ENCODE results near the gene EDA2R.
A peak's percentile ranks its signal among the peaks of the same experiment; 100 is the strongest.

Gene EDA2R, protein sequence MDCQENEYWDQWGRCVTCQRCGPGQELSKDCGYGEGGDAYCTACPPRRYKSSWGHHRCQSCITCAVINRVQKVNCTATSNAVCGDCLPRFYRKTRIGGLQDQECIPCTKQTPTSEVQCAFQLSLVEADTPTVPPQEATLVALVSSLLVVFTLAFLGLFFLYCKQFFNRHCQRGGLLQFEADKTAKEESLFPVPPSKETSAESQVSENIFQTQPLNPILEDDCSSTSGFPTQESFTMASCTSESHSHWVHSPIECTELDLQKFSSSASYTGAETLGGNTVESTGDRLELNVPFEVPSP

DNA sequence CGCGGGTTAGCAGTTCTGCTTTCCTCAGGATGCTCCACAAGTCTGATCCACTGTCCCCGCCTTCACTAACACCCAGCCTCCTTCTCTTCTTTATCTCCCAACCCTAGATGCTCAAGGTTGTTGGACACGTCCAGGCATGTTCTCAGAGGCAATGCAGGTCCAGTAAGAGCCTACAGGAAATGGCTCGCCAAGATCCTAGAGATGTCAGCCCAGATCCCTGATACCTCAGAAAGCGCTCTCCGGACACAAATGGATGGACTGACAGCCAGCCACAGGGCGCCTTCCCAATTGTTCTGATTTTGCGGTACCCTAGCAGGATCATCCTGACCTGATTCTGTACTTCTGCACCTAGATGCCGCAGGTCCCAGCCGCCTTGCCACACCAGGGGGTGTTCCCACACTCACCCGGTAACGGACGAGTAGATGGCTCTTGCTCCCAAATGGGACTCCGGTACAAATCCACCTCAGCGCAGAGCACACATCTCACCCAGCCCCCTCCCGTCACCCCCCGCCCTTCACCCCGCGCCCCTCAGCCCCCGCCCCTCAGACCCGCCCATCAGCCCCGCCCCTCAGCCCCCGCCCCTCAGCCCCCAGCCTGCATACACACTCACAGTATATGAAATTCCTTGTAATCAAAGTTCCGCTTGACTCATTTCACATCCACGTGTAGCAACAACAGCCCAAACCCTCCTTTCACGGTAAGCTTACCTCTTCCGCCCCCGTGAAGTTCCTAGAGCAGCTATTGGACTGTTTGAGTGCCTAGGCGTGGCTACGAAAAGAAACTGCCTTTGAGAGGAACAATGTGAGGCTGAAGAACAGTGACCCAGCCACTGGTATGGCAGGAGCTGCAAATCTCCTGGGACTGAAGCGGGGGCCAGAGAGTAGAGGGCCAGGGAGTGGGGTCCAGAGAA lies at the start of gene EDA2R:
Gene EDA2R, minus strand, starts transcription at position 488 of the 910 bp plus-strand sequence. CDS start 23,058 bp downstream, outside the sequence.
- H3K27ac Mint-ChIP-seq (ENCODE audit: low read depth), result no peak within 1 kb of the TSS
- ATAC-seq (replicated peaks; ENCODE audit: extremely low read depth, poor library complexity, severe bottlenecking), result no peak
- H3K9me3 Mint-ChIP-seq, result no peaks in the 10 kb centered on the region
- H3K4me3 Mint-ChIP-seq, result peak within 1 kb of the TSS; percentile 53
- no peaks in the 10 kb centered on the region for H3K4me1 Mint-ChIP-seq
- no peaks in the 10 kb centered on the region for H3K36me3 Mint-ChIP-seq (ENCODE audit: insufficient read depth)
- no peak for DNase-seq (ENCODE audit: low spot score in 2 of 2)
- H3K27me3 Mint-ChIP-seq, result no peaks in the 10 kb centered on the region

GRCh38 chrX:66684196-66684595 lies 45.3 kb upstream of the EDA2R start:
- no peak for ATAC-seq (replicated peaks; ENCODE audit: extremely low read depth, poor library complexity, severe bottlenecking)
- Mint-ChIP-seq H3K27me3 (no peaks in the 10 kb centered on the region), H3K4me3 (no peak overlapping the region), H3K9me3 (no peaks in the 10 kb centered on the region), H3K36me3 (ENCODE audit: insufficient read depth) (no peaks in the 10 kb centered on the region), H3K27ac (ENCODE audit: low read depth) (no peak overlapping the region), H3K4me1 (no peaks in the 10 kb centered on the region)
- no peak for DNase-seq (ENCODE audit: low spot score in 2 of 2)

- ATAC-seq (replicated peaks; ENCODE audit: extremely low read depth, poor library complexity, severe bottlenecking) (no peak), DNase-seq (ENCODE audit: low spot score in 2 of 2) (no peak)
- Mint-ChIP-seq H3K4me1 (no peaks in the 10 kb centered on the region), H3K27me3 (peaks cover 7% of the 10 kb centered on the region), H3K36me3 (ENCODE audit: insufficient read depth) (no peaks in the 10 kb centered on the region), H3K9me3 (no peaks in the 10 kb centered on the region), H3K27ac (ENCODE audit: low read depth) (no peak overlapping the region), H3K4me3 (no peak overlapping the region)
Observed at GRCh38 chrX:66680451-66680850, 41.6 kb upstream of the EDA2R start.

GRCh38 chrX:66677430-66677829 lies 38.6 kb upstream of the EDA2R start:
- DNase-seq (ENCODE audit: low spot score in 2 of 2), result no peak
- H3K36me3 Mint-ChIP-seq (ENCODE audit: insufficient read depth), result no peaks in the 10 kb centered on the region
- peaks cover 7% of the 10 kb centered on the region for H3K27me3 Mint-ChIP-seq
- ATAC-seq (replicated peaks; ENCODE audit: extremely low read depth, poor library complexity, severe bottlenecking), result no peak
- H3K4me3 Mint-ChIP-seq, result no peak overlapping the region
- H3K4me1 Mint-ChIP-seq, result no peaks in the 10 kb centered on the region
- no peak overlapping the region for H3K27ac Mint-ChIP-seq (ENCODE audit: low read depth)
- H3K9me3 Mint-ChIP-seq, result no peaks in the 10 kb centered on the region

- Mint-ChIP-seq H3K4me1 (no peaks in the 10 kb centered on the region), H3K27ac (ENCODE audit: low read depth) (no peak overlapping the region), H3K36me3 (ENCODE audit: insufficient read depth) (no peaks in the 10 kb centered on the region), H3K27me3 (peaks cover 7% of the 10 kb centered on the region), H3K4me3 (no peak overlapping the region), H3K9me3 (no peaks in the 10 kb centered on the region)
- DNase-seq (ENCODE audit: low spot score in 2 of 2) (no peak), ATAC-seq (replicated peaks; ENCODE audit: extremely low read depth, poor library complexity, severe bottlenecking) (no peak)
Observed at GRCh38 chrX:66676990-66677389, 38.1 kb upstream of the EDA2R start.

DNA sequence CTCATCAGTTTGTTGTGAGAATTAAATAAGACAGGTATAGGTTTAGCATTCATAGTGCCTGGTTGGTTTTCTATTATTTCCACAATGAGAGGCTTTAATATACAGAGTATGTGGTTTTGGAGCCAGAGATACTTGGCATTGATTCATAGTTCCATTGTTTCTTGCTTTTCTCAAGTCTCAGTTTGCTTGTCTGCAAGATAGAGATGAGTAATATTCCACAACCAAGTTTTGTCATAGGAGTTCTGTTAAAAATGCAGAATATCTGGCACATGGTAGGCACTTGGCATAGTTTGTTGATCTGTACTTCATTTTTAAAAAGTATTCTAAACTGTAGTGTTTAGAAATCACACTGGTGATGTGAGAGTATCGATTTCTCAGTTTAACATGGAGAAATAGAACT lies 37.5 kb upstream of the EDA2R start:
- no peaks in the 10 kb centered on the region for H3K36me3 Mint-ChIP-seq (ENCODE audit: insufficient read depth)
- H3K27ac Mint-ChIP-seq (ENCODE audit: low read depth), result no peak overlapping the region
- H3K4me1 Mint-ChIP-seq, result no peaks in the 10 kb centered on the region
- H3K9me3 Mint-ChIP-seq, result no peaks in the 10 kb centered on the region
- DNase-seq (ENCODE audit: low spot score in 2 of 2), result no peak
- H3K27me3 Mint-ChIP-seq, result peaks cover 7% of the 10 kb centered on the region
- ATAC-seq (replicated peaks; ENCODE audit: extremely low read depth, poor library complexity, severe bottlenecking), result no peak
- H3K4me3 Mint-ChIP-seq, result no peak overlapping the region

DNA sequence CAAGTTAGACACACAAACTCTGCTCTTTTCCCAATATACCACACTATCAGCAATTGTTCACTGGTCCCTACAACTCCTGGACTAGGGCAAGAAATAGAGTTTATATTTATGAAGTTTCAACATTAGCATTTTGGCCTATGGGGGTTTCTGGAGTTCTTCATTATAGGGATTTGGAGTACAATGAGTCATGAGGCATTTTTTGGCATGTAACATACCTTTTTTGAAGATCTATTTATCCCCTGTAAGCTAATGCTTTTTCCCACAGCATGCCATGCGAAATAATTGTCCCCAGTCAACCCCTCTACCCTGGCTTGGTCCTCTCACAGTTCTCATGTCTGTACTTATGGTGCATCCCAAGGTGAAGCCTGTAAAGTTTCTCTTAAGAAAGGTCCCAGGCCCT lies 36.7 kb upstream of the EDA2R start:
- Mint-ChIP-seq H3K36me3 (ENCODE audit: insufficient read depth) (no peaks in the 10 kb centered on the region), H3K27me3 (peaks cover 7% of the 10 kb centered on the region), H3K27ac (ENCODE audit: low read depth) (no peak overlapping the region), H3K9me3 (no peaks in the 10 kb centered on the region), H3K4me3 (no peak overlapping the region), H3K4me1 (no peaks in the 10 kb centered on the region)
- DNase-seq (ENCODE audit: low spot score in 2 of 2) (no peak), ATAC-seq (replicated peaks; ENCODE audit: extremely low read depth, poor library complexity, severe bottlenecking) (no peak)

DNA sequence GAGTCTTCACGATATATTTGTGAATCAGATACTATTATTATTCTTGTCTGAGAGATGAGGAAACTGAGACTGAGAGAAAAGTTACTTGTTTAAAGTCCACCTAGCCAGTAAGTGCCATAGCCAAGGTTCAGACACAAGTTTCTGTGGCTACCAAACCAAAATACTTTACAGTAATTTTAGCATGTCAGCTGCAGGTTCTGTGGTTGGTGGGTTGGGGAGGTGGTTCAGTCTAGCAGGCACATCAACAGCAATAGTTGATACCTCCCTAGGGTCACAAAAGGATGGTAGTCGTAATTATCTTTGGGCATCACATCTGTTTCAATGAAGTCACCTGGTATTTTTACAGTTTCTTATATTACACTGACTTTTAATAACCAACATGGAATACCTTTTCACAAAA lies 35.6 kb upstream of the EDA2R start:
- Mint-ChIP-seq H3K27me3 (peaks cover 7% of the 10 kb centered on the region), H3K4me1 (no peaks in the 10 kb centered on the region), H3K4me3 (no peak overlapping the region), H3K36me3 (ENCODE audit: insufficient read depth) (no peaks in the 10 kb centered on the region), H3K9me3 (no peaks in the 10 kb centered on the region), H3K27ac (ENCODE audit: low read depth) (no peak overlapping the region)
- DNase-seq (ENCODE audit: low spot score in 2 of 2), result no peak
- ATAC-seq (replicated peaks; ENCODE audit: extremely low read depth, poor library complexity, severe bottlenecking), result no peak

GRCh38 chrX:66672106-66672505 lies 33.2 kb upstream of the EDA2R start:
- Mint-ChIP-seq H3K36me3 (ENCODE audit: insufficient read depth) (no peaks in the 10 kb centered on the region), H3K27me3 (no peaks in the 10 kb centered on the region), H3K27ac (ENCODE audit: low read depth) (no peak overlapping the region), H3K4me3 (no peak overlapping the region), H3K9me3 (no peaks in the 10 kb centered on the region), H3K4me1 (no peaks in the 10 kb centered on the region)
- DNase-seq (ENCODE audit: low spot score in 2 of 2) (no peak), ATAC-seq (replicated peaks; ENCODE audit: extremely low read depth, poor library complexity, severe bottlenecking) (no peak)

DNA sequence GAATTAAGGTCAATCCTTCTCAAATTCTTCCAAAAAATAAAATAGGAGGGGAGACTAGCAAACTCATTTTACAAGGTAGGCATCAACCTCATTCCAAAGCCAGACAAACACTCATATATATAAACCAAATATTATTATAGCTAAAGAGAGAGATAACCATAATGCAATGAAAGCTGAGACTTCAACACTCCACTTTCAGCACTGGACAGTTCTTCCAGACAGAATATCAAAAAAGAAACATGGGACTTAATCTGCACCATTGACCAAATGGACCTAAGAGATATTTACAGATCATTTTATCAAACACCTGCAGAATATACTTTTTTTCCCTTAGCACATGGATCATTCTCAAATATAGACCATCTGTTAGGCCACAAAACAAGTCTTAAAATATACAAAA lies 15.5 kb upstream of the EDA2R start:
- Mint-ChIP-seq H3K27ac (ENCODE audit: low read depth) (no peak overlapping the region), H3K9me3 (no peaks in the 10 kb centered on the region), H3K4me1 (no peaks in the 10 kb centered on the region), H3K4me3 (no peak overlapping the region), H3K27me3 (no peaks in the 10 kb centered on the region), H3K36me3 (ENCODE audit: insufficient read depth) (no peaks in the 10 kb centered on the region)
- DNase-seq (ENCODE audit: low spot score in 2 of 2), result no peak
- ATAC-seq (replicated peaks; ENCODE audit: extremely low read depth, poor library complexity, severe bottlenecking), result no peak

- Mint-ChIP-seq H3K4me3 (no peak overlapping the region), H3K27me3 (no peaks in the 10 kb centered on the region), H3K4me1 (no peaks in the 10 kb centered on the region), H3K36me3 (ENCODE audit: insufficient read depth) (no peaks in the 10 kb centered on the region), H3K9me3 (no peaks in the 10 kb centered on the region), H3K27ac (ENCODE audit: low read depth) (no peak overlapping the region)
- DNase-seq (ENCODE audit: low spot score in 2 of 2) (no peak), ATAC-seq (replicated peaks; ENCODE audit: extremely low read depth, poor library complexity, severe bottlenecking) (no peak)
Observed at GRCh38 chrX:66635360-66635759, 3.5 kb downstream of the EDA2R start.

- H3K36me3 Mint-ChIP-seq (ENCODE audit: insufficient read depth), result no peaks in the 10 kb centered on the region
- H3K9me3 Mint-ChIP-seq, result no peaks in the 10 kb centered on the region
- no peaks in the 10 kb centered on the region for H3K27me3 Mint-ChIP-seq
- H3K27ac Mint-ChIP-seq (ENCODE audit: low read depth), result no peak overlapping the region
- H3K4me1 Mint-ChIP-seq, result no peaks in the 10 kb centered on the region
- ATAC-seq (replicated peaks; ENCODE audit: extremely low read depth, poor library complexity, severe bottlenecking) (no peak), DNase-seq (ENCODE audit: low spot score in 2 of 2) (no peak)
- no peak overlapping the region for H3K4me3 Mint-ChIP-seq
Observed at GRCh38 chrX:66634272-66634671, 4.6 kb downstream of the EDA2R start.

DNA sequence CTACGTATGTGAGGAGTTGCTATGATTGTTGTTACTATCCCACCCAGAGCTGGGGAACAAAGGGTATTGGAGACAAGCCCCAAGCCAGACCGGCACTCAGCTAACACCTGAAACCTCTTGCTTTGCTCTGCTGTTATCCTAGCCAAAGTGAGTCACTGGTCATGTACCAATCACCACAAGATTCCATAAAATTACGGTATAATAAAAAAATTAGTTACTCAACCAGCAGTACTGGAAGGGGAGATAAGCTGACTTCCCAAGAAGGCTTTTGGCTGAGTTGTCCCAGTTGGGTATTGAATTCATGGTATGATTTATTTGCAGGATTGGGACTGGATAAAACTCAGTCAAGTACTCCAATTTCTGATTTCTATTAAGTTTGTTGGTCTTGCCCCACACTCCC lies 5.3 kb downstream of the EDA2R start:
- Mint-ChIP-seq H3K27ac (ENCODE audit: low read depth) (no peak overlapping the region), H3K36me3 (ENCODE audit: insufficient read depth) (no peaks in the 10 kb centered on the region), H3K27me3 (no peaks in the 10 kb centered on the region), H3K4me1 (no peaks in the 10 kb centered on the region), H3K9me3 (no peaks in the 10 kb centered on the region), H3K4me3 (no peak overlapping the region)
- ATAC-seq (replicated peaks; ENCODE audit: extremely low read depth, poor library complexity, severe bottlenecking) (no peak), DNase-seq (ENCODE audit: low spot score in 2 of 2) (no peak)
